HepG2 (cell line): ENCODE data around the gene ZSCAN21. TPM values are rescaled to one million over a fixed set of nuclear protein-coding genes. Genes with fewer than 3 reads are reported as not detected.
A peak's percentile ranks its signal among the peaks of the same experiment; 100 is the strongest.

Experiments used
- ADNP ChIP-seq: sonication (generic); formaldehyde crosslinking; IDR thresholded peaks from 2 replicates; pipeline ENCODE4 v1.4.0; 2020; ENCODE audit warnings: missing genetic modification reagents
- AFF4 ChIP-seq: sonication (generic); formaldehyde crosslinking; IDR thresholded peaks from 2 replicates; pipeline ENCODE4 v1.4.0; 2020; ENCODE audit warnings: missing genetic modification reagents
- GPN1 ChIP-seq: sonication (generic); formaldehyde crosslinking; IDR thresholded peaks from 2 replicates; pipeline ENCODE4 v1.5.1; 2020; ENCODE audit warnings: missing genetic modification reagents, borderline replicate concordance
- HOMEZ ChIP-seq: IDR thresholded peaks from 2 replicates; pipeline ENCODE4 v1.6.1; 2016; ENCODE audit warnings: low read depth
- MED8 ChIP-seq: sonication (generic); formaldehyde crosslinking; IDR thresholded peaks from 2 replicates; pipeline ENCODE4 v1.8.1; 2023; ENCODE audit warnings: mild to moderate bottlenecking, missing genetic modification reagents; ENCODE audit not compliant: insufficient replicate concordance
- NCOA5 ChIP-seq: sonication (generic); formaldehyde crosslinking; IDR thresholded peaks from 2 replicates; pipeline ENCODE4 v1.4.0; 2020; ENCODE audit warnings: missing genetic modification reagents
- NFYC ChIP-seq: IDR thresholded peaks from 2 replicates; pipeline ENCODE4 v1.6.1; 2016; ENCODE audit warnings: missing genetic modification reagents, missing compliant biosample characterization
- PAX8 ChIP-seq: sonication (generic); formaldehyde crosslinking; IDR thresholded peaks from 2 replicates; pipeline ENCODE4 v1.8.0; 2022; ENCODE audit warnings: mild to moderate bottlenecking, missing genetic modification reagents, borderline replicate concordance
- RNF2 ChIP-seq: fragments of 450-650 bp; conservative IDR thresholded peaks from 2 replicates; pipeline ENCODE4 v1.6.1; 2016; ENCODE audit warnings: low read depth
- SP5 ChIP-seq: IDR thresholded peaks from 2 replicates; pipeline ENCODE4 v1.6.1; 2016; ENCODE audit warnings: low read depth, borderline replicate concordance
- WIZ ChIP-seq: sonication (generic); formaldehyde crosslinking; IDR thresholded peaks from 2 replicates; pipeline ENCODE4 v1.5.1; 2020; ENCODE audit warnings: mild to moderate bottlenecking, missing genetic modification reagents
- ZBTB38 ChIP-seq: sonication (generic); formaldehyde crosslinking; IDR thresholded peaks from 2 replicates; pipeline ENCODE4 v1.5.1; 2020; ENCODE audit warnings: mild to moderate bottlenecking, missing genetic modification reagents
- ZKSCAN5 ChIP-seq: sonication (generic); formaldehyde crosslinking; IDR thresholded peaks from 2 replicates; pipeline ENCODE4 v1.5.1; 2020; ENCODE audit warnings: mild to moderate bottlenecking, missing genetic modification reagents
- ZMAT3 ChIP-seq: sonication (generic); formaldehyde crosslinking; conservative IDR thresholded peaks from 2 replicates; pipeline ENCODE4 v1.7.0; 2021; ENCODE audit warnings: missing genetic modification reagents
- ZNF234 ChIP-seq: sonication (generic); formaldehyde crosslinking; conservative IDR thresholded peaks from 2 replicates; pipeline ENCODE4 v1.5.1; 2020; ENCODE audit warnings: mild to moderate bottlenecking, missing genetic modification reagents
- ZNF235 ChIP-seq: sonication (generic); formaldehyde crosslinking; IDR thresholded peaks from 2 replicates; pipeline ENCODE4 v1.8.1; 2023; ENCODE audit warnings: mild to moderate bottlenecking, missing genetic modification reagents, borderline replicate concordance
- ZNF263 ChIP-seq: sonication (generic); formaldehyde crosslinking; IDR thresholded peaks from 2 replicates; pipeline ENCODE4 v1.4.0; 2020; ENCODE audit warnings: missing genetic modification reagents
- ZNF589 ChIP-seq: sonication (generic); formaldehyde crosslinking; conservative IDR thresholded peaks from 2 replicates; pipeline ENCODE4 v1.8.0; 2022; ENCODE audit warnings: mild to moderate bottlenecking, moderate library complexity, missing genetic modification reagents
- ZNF850 ChIP-seq: sonication (generic); formaldehyde crosslinking; conservative IDR thresholded peaks from 2 replicates; pipeline ENCODE4 v1.9.0; 2021; ENCODE audit warnings: mild to moderate bottlenecking, missing genetic modification reagents
- ZSCAN25 ChIP-seq: sonication (generic); formaldehyde crosslinking; IDR thresholded peaks from 2 replicates; pipeline ENCODE4 v1.8.0; 2022; ENCODE audit warnings: mild to moderate bottlenecking, missing genetic modification reagents
- polyA plus RNA-seq, 8 experiments: library from polyadenylated mRNA; depleted of rRNA in 3 of 8; stranded (reverse) in 7 of 8; unstranded in 1 of 8; fragments of >200 nt; fragmentation: Illumina TruSeq in 4 of 8; extraction: Trizol in 4 of 8; gene quantifications; 2 replicates each; pipeline versions ENCODE4 v1.2.1 to v1.2.3, GENCODE V29; 2011 to 2016; ENCODE audit warnings: low read depth in 4 of 8, missing spikeins in 1 of 8, mixed read lengths in 1 of 8; ENCODE audit not compliant: insufficient read depth in 1 of 8
- total RNA-seq, 5 experiments: library from RNA; depleted of rRNA; stranded (reverse); fragments of >200 nt; fragmentation: Illumina TruSeq; extraction: Trizol; gene quantifications; 2 replicates each; pipeline ENCODE4 v1.2.3, GENCODE V29; 2016; ENCODE audit warnings: low read depth in 1 of 5
- TF ChIP-seq, protein P1 (sequence below): sonication (generic); formaldehyde crosslinking; IDR thresholded peaks from 2 replicates; pipeline ENCODE4 v1.5.1; 2020; ENCODE audit warnings: mild to moderate bottlenecking, moderate library complexity, missing genetic modification reagents

The ZSCAN21 gene
- total and polyA plus RNA-seq, 2 of the 13 experiments (the other 11 are each of a cell fraction or from before 2014, with no cell fraction given), result 7.0 to 10.0 TPM

GRCh38 chr7:100088621-100089457, 39.3 kb downstream of the ZSCAN21 start, which contains the start of gene COPS6 (continued):
- TF ChIP-seq AFF4 (0 out of 2 replicates have a peak, but pooled peaks have one; percentile 38), HOMEZ (CRISPR knock-in tag) (no peak), ZNF263 (CRISPR knock-in tag) (peak; percentile 58; the same call in 1 of the 2 replicates), NFYC (peak; percentile 52), GPN1 (CRISPR knock-in tag) (no peak), ZKSCAN5 (no peak), ZMAT3 (CRISPR knock-in tag) (peak; percentile 99), ZNF589 (peak; percentile 95; the same call in 1 of the 2 replicates), ZNF234 (CRISPR knock-in tag) (peak; percentile 58; the same call in 1 of the 2 replicates), PAX8 (CRISPR knock-in tag) (peak; percentile 66; the same call in 1 of the 2 replicates), WIZ (no peak; the same call in 1 of the 2 replicates), MED8 (peak; percentile 95), NCOA5 (CRISPR knock-in tag) (no peak), SP5 (CRISPR knock-in tag) (peak; percentile 94), RNF2 (peak; percentile 99), ZBTB38 (CRISPR knock-in tag) (peak; percentile 90), ZNF850 (CRISPR knock-in tag) (no peak), ZSCAN25 (CRISPR knock-in tag) (peak; percentile 73; the same call in 1 of the 2 replicates), ZNF235 (CRISPR knock-in tag) (peak; percentile 86; the same call in 1 of the 2 replicates), ADNP (CRISPR knock-in tag) (no peak)
- TF ChIP-seq, protein P1, sequence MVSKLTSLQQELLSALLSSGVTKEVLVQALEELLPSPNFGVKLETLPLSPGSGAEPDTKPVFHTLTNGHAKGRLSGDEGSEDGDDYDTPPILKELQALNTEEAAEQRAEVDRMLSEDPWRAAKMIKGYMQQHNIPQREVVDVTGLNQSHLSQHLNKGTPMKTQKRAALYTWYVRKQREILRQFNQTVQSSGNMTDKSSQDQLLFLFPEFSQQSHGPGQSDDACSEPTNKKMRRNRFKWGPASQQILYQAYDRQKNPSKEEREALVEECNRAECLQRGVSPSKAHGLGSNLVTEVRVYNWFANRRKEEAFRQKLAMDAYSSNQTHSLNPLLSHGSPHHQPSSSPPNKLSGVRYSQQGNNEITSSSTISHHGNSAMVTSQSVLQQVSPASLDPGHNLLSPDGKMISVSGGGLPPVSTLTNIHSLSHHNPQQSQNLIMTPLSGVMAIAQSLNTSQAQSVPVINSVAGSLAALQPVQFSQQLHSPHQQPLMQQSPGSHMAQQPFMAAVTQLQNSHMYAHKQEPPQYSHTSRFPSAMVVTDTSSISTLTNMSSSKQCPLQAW, result peak; percentile 58; the same call in 1 of the 2 replicates
